GM10248 (cell line): ENCODE measurements around the gene CRACDL.

Source experiments
- CTCF ChIA-PET: fragments of 300-600 bp; sonication (Branson Sonifier 250); formaldehyde crosslinking; extraction: SDS; loops from one replicate; lab custom pipeline; 2021; ENCODE audit warnings: antibody characterized with exemption; lab: Yijun Ruan, JAX
- POLR2A ChIA-PET: fragments of 350-650 bp; sonication (Branson Sonifier 250); formaldehyde crosslinking; extraction: SDS; loops from one replicate; lab custom pipeline; 2020; ENCODE audit warnings: antibody characterized with exemption; lab: Yijun Ruan, JAX
- DNase-seq: peaks from one replicate; pipeline ENCODE4 v3.0.0; 2012; ENCODE audit errors: extremely low spot score
- TF ChIP-seq, protein P1 (sequence below): IDR thresholded peaks from 2 replicates; pipeline ENCODE4 v1.5.1; 2012; ENCODE audit warnings: mild to moderate bottlenecking, low read depth; ENCODE audit errors: extremely low read depth, missing control alignments, control extremely low read depth

CRACDL gene

DNA sequence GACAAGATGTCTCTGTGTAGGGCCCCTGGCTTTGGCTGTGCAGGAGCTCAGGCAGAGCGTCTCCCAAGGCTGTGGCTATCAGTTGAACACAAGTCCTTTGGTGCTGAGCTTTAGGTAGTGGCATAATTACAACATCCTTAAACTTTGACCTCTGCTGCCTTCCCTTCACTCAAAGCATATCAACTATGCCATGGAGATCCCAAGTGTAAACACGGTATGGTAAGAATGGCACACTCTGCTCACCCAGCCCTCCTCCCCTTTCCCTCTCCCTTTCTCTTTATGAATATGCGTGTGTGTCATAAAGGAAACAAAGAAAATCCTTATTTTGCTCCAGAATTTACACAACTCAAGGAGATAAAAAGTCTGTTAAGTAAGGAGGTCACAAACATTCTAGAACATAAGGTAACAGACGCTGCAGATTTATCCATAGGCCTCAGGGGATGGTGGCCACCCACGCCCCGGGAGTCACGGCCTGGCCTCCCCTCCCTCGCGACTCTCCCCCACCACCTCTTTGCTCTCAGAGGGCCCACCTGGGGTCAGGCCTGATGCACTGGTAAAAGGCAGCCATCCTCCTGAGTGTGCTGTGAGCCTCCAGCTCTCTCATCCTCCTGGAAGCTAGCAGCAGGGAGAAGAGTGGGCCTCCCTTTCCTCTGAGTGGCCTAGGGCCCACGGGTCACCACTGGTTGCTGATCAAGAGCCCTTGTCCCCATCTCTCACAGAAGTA is 67.3 kb downstream of the CRACDL start:
- ChIA-PET CTCF (interaction anchor here (1.5 kb wide), 1 partner anchor 8 kb away, joined by 5 read pairs; no protein-coding TSS in a partner anchor), POLR2A (no interaction called here)
- TF ChIP-seq, protein P1, sequence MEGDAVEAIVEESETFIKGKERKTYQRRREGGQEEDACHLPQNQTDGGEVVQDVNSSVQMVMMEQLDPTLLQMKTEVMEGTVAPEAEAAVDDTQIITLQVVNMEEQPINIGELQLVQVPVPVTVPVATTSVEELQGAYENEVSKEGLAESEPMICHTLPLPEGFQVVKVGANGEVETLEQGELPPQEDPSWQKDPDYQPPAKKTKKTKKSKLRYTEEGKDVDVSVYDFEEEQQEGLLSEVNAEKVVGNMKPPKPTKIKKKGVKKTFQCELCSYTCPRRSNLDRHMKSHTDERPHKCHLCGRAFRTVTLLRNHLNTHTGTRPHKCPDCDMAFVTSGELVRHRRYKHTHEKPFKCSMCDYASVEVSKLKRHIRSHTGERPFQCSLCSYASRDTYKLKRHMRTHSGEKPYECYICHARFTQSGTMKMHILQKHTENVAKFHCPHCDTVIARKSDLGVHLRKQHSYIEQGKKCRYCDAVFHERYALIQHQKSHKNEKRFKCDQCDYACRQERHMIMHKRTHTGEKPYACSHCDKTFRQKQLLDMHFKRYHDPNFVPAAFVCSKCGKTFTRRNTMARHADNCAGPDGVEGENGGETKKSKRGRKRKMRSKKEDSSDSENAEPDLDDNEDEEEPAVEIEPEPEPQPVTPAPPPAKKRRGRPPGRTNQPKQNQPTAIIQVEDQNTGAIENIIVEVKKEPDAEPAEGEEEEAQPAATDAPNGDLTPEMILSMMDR, result no peak
- DNase-seq, result no peak

DNA sequence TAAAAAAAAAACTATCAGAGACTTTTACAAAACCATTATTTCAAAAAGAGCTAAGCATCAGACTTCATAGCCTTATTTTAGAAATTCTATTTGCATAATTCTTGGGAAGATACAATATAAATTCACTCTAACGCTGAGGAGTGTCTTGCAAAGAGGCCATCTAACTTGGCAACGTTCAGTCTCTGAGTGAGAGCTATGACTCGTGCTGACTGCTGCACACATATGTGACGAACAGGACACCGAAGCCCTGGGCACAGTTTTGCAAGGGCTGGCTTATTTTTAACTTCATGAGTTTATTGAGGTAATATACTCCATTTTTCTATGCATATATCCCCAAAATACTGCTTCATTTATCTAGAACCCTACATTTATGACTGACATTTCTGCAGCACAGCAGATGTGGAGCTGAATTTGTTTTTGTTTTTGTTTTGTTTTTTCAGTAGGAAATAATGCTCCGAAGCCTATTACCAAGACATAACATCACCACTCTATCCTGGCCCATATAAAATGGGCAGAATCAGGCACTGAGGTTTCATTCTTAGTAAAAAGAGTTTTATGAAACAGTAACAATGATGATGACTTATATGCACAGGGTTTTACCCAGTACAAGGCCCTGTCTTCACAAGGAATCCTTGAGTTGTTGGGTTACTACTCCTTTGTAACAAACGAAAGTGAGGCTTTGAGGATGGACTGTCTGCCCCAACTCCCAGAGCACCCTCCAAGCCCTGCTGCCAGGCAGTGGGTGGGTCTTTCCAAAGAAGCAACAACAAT is 68.3 kb downstream of the CRACDL start:
- TF ChIP-seq, protein P1, result no peak
- CTCF ChIA-PET, result interaction anchor here (1.5 kb wide), 1 partner anchor 9 kb away, joined by 5 read pairs; no protein-coding TSS in a partner anchor
- POLR2A ChIA-PET, result no interaction called here
- DNase-seq, result no peak

DNA sequence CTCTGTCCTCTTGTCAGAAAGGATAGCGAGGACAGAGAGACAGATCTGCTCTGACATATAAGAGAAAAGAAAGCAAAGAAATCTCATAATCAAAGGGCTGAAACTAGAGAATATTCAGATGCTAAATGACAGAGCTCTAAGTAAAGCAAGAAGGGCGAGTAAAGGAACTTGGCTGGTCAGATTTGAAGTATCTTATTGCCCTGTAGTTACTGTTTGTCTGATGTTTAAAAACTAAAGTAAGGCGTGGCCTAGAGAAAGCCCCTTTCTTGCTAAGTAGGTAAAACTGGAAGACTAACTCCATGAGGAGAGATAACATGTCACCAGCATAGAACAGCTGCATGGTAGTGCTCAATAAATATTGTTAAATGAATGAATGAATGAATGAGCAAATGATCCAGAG is 70.0 kb downstream of the CRACDL start:
- CTCF ChIA-PET, result no interaction called here
- POLR2A ChIA-PET, result no interaction called here
- TF ChIP-seq, protein P1, result no peak
- DNase-seq, result no peak

DNA sequence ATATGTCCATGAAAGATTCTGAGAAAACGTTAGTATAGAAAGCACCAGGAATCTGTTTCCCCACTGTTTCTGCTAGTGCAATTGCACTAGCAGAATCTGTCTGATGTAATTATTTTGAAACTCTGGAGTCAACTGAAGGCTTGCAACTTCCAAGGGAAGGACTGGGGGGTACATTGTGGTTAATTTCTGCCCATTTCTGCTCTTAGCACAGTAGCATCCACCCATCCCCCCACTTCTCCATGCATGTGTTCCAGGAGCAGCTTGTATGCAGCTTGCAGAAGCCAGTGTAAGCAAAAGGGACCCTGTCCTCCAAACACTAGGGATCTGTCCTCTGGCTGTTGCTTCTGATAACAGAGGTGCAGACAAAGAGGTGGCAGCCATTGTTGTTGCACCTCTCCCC is 74.4 kb downstream of the CRACDL start:
- TF ChIP-seq, protein P1, result no peak
- ChIA-PET POLR2A (no interaction called here), CTCF (no interaction called here)
- no peak for DNase-seq

DNA sequence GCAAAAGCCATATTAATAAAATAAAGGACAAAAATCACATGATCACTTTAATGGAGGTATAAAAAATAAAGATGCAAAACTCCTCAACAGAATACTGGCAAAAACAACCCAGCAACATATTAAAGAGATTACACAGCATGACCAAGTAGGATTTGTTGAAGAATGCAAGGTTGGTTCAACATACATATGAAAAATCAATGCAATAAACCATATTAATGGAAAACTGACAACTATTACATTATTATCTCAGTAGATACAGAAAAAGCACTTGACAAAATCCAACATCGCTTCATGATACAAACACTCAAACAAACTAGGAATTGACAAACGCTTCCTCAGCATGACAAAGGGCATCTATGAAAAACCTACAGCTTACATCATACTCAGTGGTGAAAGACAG is 76.7 kb downstream of the CRACDL start:
- POLR2A ChIA-PET, result no interaction called here
- TF ChIP-seq, protein P1, result no peak
- CTCF ChIA-PET, result no interaction called here
- DNase-seq, result no peak

DNA sequence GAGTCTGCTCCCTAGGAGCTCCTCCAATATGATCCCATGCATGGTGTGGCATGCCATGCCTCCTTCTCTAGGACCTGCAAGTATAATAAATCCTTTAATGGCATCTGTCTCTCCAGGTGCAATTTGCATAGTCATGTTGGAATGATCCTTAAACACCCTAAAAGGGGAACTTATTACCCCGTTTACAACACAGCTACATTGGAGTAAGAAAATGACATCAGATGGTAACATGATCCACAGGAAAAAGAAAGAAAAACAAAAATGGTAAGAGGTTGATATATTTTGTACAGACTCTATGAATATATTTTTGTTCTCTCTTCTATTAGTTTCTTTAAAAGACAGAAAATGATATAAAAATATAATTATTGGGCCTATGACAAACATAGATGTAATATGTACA is 79.0 kb downstream of the CRACDL start:
- ChIA-PET POLR2A (no interaction called here), CTCF (interaction anchor here (1.2 kb wide), 1 partner anchor 10 kb away, joined by 3 read pairs; no protein-coding TSS in a partner anchor)
- no peak for DNase-seq
- TF ChIP-seq, protein P1, result no peak
